ENCODE data around the gene WBP2NL.

GRCh38 chr22:41969110-41969646 lies 29.4 kb upstream of the WBP2NL start, which contains the start of gene SEPTIN3:
- TF ChIP-seq CTCF (conservative IDR thresholded peaks at IDR 0.05; ENCODE audit: low read length) (no peak), EZH2phosphoT487 (IDR thresholded peaks at IDR 0.05; ENCODE audit: borderline replicate concordance, low read depth, low read length) (no peak)
